Subcutaneous adipose tissue (tissue), 4 donors: ENCODE measurements around the gene ERO1B. TPM values are rescaled to one million over a fixed set of nuclear protein-coding genes. Genes with fewer than 3 reads are reported as not detected.

ENCODE experiments used
- total RNA-seq, 4 donors: library from RNA; depleted of rRNA; stranded (reverse); fragments of >200 nt; gene quantifications; one replicate each; pipeline ENCODE4 v1.1.0, GENCODE V29; 2016
- TF ChIP-seq, protein P1 (sequence below): fragments of 450-650 bp; IDR thresholded peaks from one replicate; pipeline ENCODE4 v1.5.1; 2016; ENCODE audit warnings: low read depth, mild to moderate bottlenecking, control low read depth, antibody characterized with exemption, moderate library complexity

Gene ERO1B
- total RNA-seq, 4 donors from 2014 or later: 10.9 to 17.1 (median 12.9) TPM

GRCh38 chr1:236181059-236181458 is 100.7 kb downstream of the ERO1B start:
- TF ChIP-seq, protein P1, sequence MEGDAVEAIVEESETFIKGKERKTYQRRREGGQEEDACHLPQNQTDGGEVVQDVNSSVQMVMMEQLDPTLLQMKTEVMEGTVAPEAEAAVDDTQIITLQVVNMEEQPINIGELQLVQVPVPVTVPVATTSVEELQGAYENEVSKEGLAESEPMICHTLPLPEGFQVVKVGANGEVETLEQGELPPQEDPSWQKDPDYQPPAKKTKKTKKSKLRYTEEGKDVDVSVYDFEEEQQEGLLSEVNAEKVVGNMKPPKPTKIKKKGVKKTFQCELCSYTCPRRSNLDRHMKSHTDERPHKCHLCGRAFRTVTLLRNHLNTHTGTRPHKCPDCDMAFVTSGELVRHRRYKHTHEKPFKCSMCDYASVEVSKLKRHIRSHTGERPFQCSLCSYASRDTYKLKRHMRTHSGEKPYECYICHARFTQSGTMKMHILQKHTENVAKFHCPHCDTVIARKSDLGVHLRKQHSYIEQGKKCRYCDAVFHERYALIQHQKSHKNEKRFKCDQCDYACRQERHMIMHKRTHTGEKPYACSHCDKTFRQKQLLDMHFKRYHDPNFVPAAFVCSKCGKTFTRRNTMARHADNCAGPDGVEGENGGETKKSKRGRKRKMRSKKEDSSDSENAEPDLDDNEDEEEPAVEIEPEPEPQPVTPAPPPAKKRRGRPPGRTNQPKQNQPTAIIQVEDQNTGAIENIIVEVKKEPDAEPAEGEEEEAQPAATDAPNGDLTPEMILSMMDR: no peak

DNA sequence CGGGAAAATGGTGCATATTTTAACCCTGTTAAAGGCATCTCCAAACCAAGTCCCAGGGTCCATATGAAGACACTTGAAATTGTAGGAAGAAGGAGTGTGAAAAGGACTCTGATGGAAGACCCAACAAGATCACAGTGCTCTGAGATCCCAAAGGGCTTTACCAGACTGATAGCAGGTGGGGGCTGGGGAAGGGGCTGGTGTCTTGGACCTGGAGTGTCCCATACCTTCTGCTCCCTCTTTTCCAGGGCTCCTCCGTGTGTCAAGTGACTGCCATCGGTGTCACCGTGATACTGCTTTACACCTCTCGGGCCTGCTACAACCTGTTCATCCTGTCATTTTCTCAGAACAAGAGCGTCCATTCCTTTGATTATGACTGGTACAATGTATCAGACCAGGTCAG is 102.1 kb downstream of the ERO1B start:
- TF ChIP-seq, protein P1: no peak

DNA sequence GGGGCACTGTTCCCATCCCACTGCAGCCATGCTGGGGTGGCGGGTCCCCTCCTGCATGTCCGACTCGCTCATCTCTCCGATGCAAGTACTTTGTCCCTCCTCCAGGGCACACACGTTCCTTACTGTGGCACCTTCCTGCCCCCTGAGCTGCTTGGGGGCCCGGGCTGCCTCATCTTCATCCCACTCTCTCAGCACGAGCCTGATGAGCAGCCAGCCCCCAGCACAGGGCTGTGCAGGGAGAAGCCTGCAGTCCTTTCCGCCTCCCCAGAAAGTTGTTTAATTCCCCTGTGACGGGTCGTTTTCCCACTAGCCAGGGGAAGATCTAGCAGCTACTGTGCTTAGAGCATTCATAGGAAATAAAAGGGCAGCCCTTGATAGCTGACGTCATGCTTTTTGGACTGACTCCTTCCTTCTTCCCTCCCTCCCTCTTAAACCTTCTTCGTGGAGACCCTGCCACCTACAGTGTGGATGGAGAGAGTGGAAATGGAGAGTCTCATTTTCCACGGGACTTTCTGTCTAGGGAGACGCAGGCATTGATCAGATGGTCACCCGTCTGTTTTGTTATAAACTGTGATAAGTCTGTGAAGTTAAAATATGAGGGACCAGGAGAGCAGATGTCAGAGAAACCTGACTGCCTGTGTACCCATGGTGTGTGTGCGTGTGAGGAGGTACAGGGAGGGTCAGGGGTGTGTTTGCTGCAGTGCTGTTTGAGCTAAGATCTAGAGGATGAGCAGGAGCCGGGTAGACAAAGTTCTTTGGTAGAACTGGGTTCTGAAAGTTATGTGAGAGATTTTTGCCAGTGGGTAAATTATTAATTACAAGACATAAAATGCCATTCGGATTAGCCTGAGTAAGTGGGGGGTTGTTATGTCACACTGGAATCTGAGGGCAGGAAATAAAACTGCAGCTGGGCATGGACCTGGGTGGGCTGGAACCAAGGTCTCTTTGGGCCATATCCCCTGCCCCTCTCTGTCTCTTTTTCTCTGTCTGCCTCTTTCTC is 105.1 kb downstream of the ERO1B start:
- TF ChIP-seq, protein P1: no peak

- TF ChIP-seq, protein P1: no peak
These were observed 106.0 kb downstream of the ERO1B start for GRCh38 chr1:236175642-236176336.

- TF ChIP-seq, protein P1: no peak
These were observed 108.5 kb downstream of the ERO1B start for GRCh38 chr1:236173174-236173767.

DNA sequence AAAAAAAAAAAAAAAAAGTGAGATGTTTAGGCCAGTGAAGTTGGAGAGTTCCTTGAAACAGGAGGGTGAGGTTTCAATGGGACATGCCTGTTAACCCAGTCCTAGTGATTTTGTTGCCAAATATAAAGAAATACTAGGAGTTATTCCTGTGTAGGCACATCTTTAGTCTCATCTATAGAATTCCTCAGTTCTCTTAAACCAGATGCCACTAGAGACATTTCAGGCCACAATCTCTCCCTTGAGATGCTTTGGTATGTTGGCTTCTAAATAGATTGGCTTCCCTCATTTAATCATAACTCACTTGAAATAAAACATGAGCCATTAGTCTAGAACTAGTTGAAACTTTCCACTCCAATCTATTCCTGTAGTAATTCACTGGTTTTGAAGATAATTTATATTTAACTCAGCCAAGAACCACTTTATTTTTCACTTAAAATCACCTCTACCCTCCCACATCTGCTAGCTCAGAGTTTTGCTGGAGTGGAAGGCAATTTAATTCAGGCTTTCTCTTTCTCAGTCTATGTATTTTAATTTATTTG is 109.6 kb downstream of the ERO1B start:
- TF ChIP-seq, protein P1: no peak
